MM.1S (cell line): Measurements from ENCODE around the gene TBC1D10A.

Experiments used
- DNase-seq: peaks from one replicate; pipeline ENCODE4 v3.0.0-alpha.2; 2015
- H2AFZ ChIP-seq: fragments of 300-600 bp; sonication (generic); 2 replicates; pipeline ENCODE4 v1.6.0; 2016; ENCODE audit warnings: antibody characterized with exemption, low read length
- H3F3A ChIP-seq: fragments of 300-600 bp; sonication (generic); 2 replicates; pipeline ENCODE4 v1.6.1; 2016; ENCODE audit warnings: mild to moderate bottlenecking, antibody characterized with exemption, low read length, moderate library complexity, mixed read lengths; ENCODE audit not compliant: insufficient read depth
- H3K27ac ChIP-seq: fragments of 300-600 bp; sonication (generic); 2 replicates; pipeline ENCODE4 v1.5.1; 2016; ENCODE audit warnings: mild to moderate bottlenecking, low read length
- H3K27me3 ChIP-seq: fragments of 300-600 bp; sonication (generic); replicated peaks from 2 replicates; pipeline ENCODE4 v1.6.0; 2016; ENCODE audit warnings: low read length; ENCODE audit not compliant: insufficient read depth
- H3K36me3 ChIP-seq: fragments of 300-600 bp; sonication (generic); replicated peaks from 2 replicates; pipeline ENCODE4 v1.6.1; 2016; ENCODE audit warnings: mild to moderate bottlenecking, low read length, mixed read lengths; ENCODE audit not compliant: insufficient read depth
- H3K4me1 ChIP-seq: fragments of 300-600 bp; sonication (generic); 2 replicates; pipeline ENCODE4 v1.6.1; 2016; ENCODE audit warnings: low read length, mixed read lengths
- H3K4me2 ChIP-seq: fragments of 300-600 bp; sonication (generic); 2 replicates; pipeline ENCODE4 v1.6.0; 2016; ENCODE audit warnings: low read depth, low read length
- H3K4me3 ChIP-seq: fragments of 300-600 bp; sonication (generic); 2 replicates; pipeline ENCODE4 v1.5.1; 2016; ENCODE audit warnings: low read length, mixed read lengths
- H3K79me2 ChIP-seq: fragments of 300-600 bp; sonication (generic); 2 replicates; pipeline ENCODE4 v1.6.1; 2016; ENCODE audit warnings: mixed run types, low read length, mixed read lengths
- H3K9ac ChIP-seq: fragments of 300-600 bp; sonication (generic); 2 replicates; pipeline ENCODE4 v1.6.1; 2016; ENCODE audit warnings: low read length, mixed read lengths
- H3K9me2 ChIP-seq: fragments of 300-600 bp; sonication (generic); replicated peaks from 2 replicates; pipeline ENCODE4 v1.6.1; 2016; ENCODE audit warnings: mild to moderate bottlenecking, low read length, mixed read lengths; ENCODE audit not compliant: insufficient read depth
- H3K9me3 ChIP-seq: fragments of 300-600 bp; sonication (generic); replicated peaks from 2 replicates; pipeline ENCODE4 v1.6.1; 2016; ENCODE audit warnings: mild to moderate bottlenecking, low read length, mixed read lengths; ENCODE audit not compliant: insufficient read depth
- H4K20me1 ChIP-seq: fragments of 300-600 bp; sonication (generic); 2 replicates; pipeline ENCODE4 v1.6.1; 2016; ENCODE audit warnings: mild to moderate bottlenecking, low read length, moderate library complexity, mixed read lengths; ENCODE audit not compliant: insufficient read depth
- EZH2 ChIP-seq: fragments of 300-600 bp; sonication (generic); optimal IDR thresholded peaks from 2 replicates; pipeline ENCODE3; 2017; ENCODE audit warnings: low read depth, mild to moderate bottlenecking, antibody characterized with exemption, low read length, mixed read lengths
- EZH2phosphoT487 ChIP-seq: fragments of 300-600 bp; sonication (generic); IDR thresholded peaks from 2 replicates; pipeline ENCODE4 v1.6.1; 2018; ENCODE audit warnings: antibody characterized with exemption, low read length
- TF ChIP-seq, protein P1 (sequence below): fragments of 300-600 bp; sonication (generic); IDR thresholded peaks from 2 replicates; pipeline ENCODE4 v1.5.1; 2016; ENCODE audit warnings: antibody characterized with exemption, low read length, mixed read lengths

The TBC1D10A gene

DNA sequence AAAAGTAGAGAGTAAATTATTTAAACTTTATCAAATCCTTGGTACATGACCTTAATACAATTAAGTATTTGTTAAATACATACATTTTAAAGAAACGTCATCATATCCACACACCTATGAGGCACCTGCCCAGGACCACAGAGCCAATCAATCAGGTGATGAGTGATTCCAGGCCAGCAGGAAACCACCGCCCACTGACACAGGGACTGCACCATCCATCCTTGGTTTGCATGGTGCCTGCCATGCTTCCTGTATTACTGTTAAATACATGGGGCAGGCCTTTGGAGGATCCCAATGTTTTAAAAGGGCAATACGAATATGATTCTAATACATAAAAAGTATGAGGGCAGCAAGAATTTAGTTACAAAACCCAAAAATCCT lies 7.0 kb upstream of the TBC1D10A start:
- no peak overlapping the region for H3K4me2 ChIP-seq
- no peak overlapping the region for H3K4me3 ChIP-seq
- H3K9me2 ChIP-seq: no peaks in the 10 kb centered on the region
- no peaks in the 10 kb centered on the region for H3K79me2 ChIP-seq
- no peaks in the 10 kb centered on the region for H4K20me1 ChIP-seq
- H3K4me1 ChIP-seq: no peaks in the 10 kb centered on the region
- DNase-seq: no peak
- no peak overlapping the region for H3K27ac ChIP-seq
- H3K27me3 ChIP-seq: no peaks in the 10 kb centered on the region
- no peak for TF ChIP-seq EZH2
- no peak for TF ChIP-seq EZH2phosphoT487
- TF ChIP-seq, protein P1, sequence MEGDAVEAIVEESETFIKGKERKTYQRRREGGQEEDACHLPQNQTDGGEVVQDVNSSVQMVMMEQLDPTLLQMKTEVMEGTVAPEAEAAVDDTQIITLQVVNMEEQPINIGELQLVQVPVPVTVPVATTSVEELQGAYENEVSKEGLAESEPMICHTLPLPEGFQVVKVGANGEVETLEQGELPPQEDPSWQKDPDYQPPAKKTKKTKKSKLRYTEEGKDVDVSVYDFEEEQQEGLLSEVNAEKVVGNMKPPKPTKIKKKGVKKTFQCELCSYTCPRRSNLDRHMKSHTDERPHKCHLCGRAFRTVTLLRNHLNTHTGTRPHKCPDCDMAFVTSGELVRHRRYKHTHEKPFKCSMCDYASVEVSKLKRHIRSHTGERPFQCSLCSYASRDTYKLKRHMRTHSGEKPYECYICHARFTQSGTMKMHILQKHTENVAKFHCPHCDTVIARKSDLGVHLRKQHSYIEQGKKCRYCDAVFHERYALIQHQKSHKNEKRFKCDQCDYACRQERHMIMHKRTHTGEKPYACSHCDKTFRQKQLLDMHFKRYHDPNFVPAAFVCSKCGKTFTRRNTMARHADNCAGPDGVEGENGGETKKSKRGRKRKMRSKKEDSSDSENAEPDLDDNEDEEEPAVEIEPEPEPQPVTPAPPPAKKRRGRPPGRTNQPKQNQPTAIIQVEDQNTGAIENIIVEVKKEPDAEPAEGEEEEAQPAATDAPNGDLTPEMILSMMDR: no peak
- no peaks in the 10 kb centered on the region for H3F3A ChIP-seq
- no peak overlapping the region for H3K9ac ChIP-seq
- peaks cover 13% of the 10 kb centered on the region for H3K36me3 ChIP-seq
- no peaks in the 10 kb centered on the region for H3K9me3 ChIP-seq
- no peak overlapping the region for H2AFZ ChIP-seq

DNA sequence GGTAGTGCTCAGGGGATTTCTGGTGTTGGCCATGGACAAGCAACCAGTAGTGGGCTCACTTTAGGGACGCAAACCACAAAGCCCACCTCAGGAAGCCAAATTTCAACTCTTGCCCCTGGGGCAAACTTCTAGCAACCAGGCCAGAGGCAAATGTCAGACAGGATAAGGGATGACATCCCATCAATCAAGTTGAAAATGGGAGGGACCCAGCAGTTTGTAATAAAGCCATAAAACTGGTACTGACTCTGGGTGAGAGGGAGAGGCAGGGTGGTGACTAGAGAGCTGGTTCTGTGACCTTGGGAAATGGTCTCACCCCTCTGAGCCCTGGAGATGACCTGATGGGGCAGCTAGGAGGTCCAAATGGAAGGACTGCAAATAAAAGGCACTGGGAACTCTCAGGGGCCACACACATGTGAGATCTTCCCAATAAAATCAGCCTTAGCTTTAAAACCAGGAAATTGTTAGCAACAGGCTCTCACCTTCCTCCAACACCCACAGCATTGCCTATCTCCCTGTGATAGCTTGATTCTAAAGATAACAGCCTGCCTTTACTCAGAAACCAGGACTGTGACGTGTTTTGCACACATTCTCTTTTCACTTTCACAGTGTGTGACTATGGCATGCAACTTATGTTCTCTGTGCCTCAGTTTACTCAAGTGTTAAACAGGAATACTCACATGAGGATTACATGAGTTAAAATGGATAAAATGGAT lies 6.4 kb upstream of the TBC1D10A start:
- H3K79me2 ChIP-seq: no peaks in the 10 kb centered on the region
- TF ChIP-seq EZH2phosphoT487: no peak
- TF ChIP-seq EZH2: no peak
- no peaks in the 10 kb centered on the region for H3K27me3 ChIP-seq
- no peak overlapping the region for H3K9ac ChIP-seq
- no peak for DNase-seq
- H3K4me3 ChIP-seq: no peak overlapping the region
- no peak overlapping the region for H2AFZ ChIP-seq
- 0 out of 2 replicates have a peak, but pooled peaks cover 4% of the 10 kb centered on the region for H3F3A ChIP-seq
- H3K4me1 ChIP-seq: no peaks in the 10 kb centered on the region
- no peaks in the 10 kb centered on the region for H3K9me2 ChIP-seq
- no peaks in the 10 kb centered on the region for H3K9me3 ChIP-seq
- H3K27ac ChIP-seq: no peak overlapping the region
- no peak overlapping the region for H3K4me2 ChIP-seq
- peaks cover 10% of the 10 kb centered on the region for H3K36me3 ChIP-seq
- H4K20me1 ChIP-seq: no peaks in the 10 kb centered on the region

DNA sequence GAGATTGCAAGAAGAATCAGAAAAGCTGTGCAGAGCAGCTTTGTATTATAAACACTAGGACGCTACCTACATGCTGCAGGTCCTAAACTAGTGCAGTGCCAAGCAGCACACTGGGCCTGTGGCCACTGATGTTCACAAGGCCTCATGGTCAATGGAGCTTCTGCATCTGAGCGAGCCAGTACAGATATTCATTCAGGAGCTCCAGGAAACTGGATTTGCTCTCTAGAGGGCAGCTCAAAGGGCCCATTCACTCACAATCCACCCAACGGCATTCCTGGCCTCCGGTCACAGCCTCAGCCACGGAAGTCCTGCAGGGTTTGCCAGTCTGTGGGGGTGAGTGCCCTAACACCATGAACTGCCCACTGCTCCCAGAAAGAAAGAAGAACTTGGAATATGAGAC lies 5.8 kb upstream of the TBC1D10A start:
- H3F3A ChIP-seq: peaks cover 10% of the 10 kb centered on the region

More for the DNA sequence above, 5.8 kb upstream of the TBC1D10A start:
- Histone ChIP-seq H3K9ac (no peak overlapping the region), H3K9me3 (no peaks in the 10 kb centered on the region), H3K4me3 (no peak overlapping the region), H4K20me1 (no peaks in the 10 kb centered on the region), H3K4me2 (no peak overlapping the region), H3K36me3 (peaks cover 10% of the 10 kb centered on the region), H2AFZ (no peak overlapping the region), H3K9me2 (no peaks in the 10 kb centered on the region), H3K4me1 (peaks cover 3% of the 10 kb centered on the region), H3K27ac (no peak overlapping the region), H3K79me2 (no peaks in the 10 kb centered on the region), H3K27me3 (no peaks in the 10 kb centered on the region)
- DNase-seq: no peak
- TF ChIP-seq, protein P1: no peak
- no peak for TF ChIP-seq EZH2phosphoT487
- TF ChIP-seq EZH2: no peak
